C1 segment of cervical spinal cord (tissue), 14 donors: Measurements from ENCODE around the gene U2AF1L4.
A peak's percentile ranks its signal among the peaks of the same experiment; 100 is the strongest.

Experiments
- DNase-seq, 14 donors: peaks; one replicate each; lab custom pipeline; 2025; lab: John Stamatoyannopoulos, UW

U2AF1L4 gene

DNA sequence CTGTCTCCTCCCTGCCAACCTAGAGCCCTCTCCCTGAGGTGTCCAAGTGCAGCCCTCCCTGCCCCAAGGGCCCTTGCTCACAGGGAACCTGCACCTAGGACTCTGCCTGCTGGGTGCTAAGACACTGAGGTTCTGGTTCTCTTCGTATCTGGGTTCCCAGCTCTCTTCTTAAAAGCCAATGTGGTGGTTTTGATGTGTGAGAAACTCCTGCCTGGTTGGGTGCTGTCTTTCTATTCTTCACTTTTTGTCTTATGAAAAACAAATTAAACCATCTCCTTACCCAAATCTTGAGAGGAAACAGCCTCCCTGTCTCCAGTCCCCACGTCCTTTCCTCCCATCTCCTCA, 31.7 kb downstream of the U2AF1L4 start:
- DNase-seq = no peak

DNA sequence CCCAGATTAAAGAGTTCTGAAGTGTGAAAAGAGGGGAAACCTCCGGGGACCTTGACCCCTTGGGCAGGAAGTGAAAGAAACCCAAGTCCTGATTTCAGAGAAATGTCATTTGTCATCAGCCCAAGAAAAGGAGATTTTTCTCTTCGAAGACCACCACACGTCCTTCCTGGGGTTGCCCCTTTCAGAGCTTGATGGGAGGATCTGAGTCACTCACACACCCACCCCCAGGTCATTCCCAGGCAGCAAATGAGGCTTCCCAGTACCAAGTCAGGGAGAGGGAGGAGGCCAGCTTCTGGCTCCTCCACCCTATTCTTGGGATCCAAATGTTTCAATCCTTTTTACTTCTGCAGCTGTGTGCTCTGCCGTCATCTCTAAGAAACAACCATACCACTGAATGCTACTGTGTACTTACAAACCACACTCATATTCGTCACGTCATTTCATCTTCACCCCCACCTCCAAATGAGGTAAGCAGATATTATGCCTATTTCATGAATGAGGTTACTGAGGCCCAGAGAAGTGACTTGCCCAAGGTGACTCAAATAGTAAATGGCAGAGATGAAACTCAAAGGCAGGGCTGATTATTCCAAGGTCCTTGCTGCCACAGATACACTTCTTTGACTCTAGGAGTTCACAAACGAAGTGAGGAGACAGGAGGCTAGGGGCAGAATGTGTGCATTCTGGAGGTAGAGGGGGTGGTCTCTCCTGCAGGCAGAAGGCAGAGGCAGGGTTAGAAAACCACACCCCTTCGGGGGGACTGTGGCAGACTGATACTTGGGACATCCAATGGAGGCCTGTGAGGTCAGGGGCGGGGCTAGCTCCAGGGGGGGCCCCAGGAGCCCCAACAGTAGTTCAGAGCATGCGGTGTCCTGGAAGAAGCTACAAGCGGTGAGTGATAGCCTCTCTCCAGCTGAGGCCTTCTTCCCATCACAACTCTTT, 32.4 kb downstream of the U2AF1L4 start:
- DNase-seq = no peak

DNA sequence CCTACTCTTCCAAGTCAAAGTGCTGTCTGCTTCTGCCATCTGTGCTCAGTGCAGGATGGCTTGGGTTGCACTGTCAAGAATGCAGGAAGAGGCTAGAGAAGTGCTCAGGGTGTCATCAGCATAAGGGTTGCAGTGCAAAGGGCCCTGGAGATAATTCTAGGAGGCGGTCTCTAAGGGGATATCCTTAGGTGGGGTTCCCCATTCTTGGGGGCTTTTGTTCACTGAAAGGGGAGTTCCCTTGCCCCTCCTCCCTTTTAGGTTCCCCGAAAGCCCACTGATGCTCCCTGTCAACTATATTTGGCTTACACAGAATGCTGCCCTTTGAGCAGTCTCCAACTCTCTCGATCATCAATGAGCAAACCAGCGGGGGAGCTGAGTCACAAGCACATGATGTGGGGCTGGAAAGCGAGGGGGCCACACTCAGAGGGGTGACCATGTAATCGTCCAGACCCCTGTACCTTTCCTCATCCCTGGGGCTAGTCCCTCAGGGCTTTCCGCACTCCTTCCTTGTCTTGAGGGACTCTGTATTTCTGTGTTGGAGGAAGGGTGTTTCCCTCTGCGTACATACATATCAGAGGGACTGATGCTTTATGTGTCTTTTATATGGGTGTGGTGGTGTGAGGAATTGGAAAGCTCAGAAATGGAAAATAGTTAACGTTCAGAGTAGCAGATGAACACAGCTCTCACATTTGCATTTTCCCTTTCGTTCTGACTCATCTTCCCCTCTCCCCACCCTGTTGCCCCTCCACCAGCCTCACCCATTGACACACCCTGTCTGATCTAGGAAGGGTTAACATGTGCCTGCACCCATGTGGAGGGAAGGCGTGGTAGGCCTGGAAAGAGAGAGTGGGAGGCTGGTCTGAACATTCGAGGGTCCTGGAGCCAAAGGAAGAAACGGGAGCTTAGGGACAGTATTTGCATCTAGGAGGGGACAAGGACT, 34.2 kb downstream of the U2AF1L4 start:
- no peak for DNase-seq

DNA sequence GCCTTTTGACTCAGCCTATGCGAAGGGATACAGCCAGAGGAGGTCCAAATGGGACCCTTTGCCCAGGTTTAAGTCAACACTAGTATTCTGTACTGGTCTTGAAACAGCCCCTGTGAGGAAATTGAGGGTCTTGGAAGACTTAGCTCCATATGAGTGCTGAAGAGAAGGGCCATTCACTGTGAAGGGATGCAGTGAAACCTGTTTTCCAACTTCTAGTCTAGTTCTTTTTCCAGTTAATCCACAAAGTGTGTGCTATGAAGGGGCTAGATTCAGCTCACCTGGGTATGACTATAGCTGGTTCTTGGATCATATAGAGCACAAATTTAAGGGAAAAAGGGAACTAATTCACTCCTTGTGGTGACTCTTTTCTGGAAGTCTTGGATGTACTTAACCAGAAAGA, 36.8 kb downstream of the U2AF1L4 start:
- DNase-seq = no peak

DNA sequence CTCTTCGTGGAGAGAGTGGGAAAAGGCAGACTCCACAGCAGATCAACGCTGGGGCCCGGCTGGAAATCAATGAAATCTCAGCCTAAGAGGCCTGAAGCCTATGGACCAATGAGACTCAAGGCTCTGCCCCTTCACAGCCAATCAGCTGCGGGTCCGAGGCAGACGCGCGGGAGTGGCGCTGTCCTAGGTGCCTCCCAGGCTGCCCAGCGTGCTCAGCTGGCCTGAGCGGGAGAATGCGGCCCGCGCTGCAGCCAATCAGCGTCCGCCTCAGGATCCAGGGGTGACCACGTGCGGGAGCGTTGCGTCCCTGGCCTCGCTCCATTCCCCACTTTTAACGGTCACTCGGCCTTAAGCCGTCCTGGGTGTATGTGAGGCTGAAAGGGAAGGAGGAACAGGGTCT, 41.0 kb downstream of the U2AF1L4 start, which contains the start of gene ZBTB32:
Gene ZBTB32 (plus strand): TSS at position 341 of the 400 bp plus-strand sequence. CDS start 10,069 bp downstream, outside the sequence.
- DNase-seq = peak in 1 of 14 donors; percentile 14

DNA sequence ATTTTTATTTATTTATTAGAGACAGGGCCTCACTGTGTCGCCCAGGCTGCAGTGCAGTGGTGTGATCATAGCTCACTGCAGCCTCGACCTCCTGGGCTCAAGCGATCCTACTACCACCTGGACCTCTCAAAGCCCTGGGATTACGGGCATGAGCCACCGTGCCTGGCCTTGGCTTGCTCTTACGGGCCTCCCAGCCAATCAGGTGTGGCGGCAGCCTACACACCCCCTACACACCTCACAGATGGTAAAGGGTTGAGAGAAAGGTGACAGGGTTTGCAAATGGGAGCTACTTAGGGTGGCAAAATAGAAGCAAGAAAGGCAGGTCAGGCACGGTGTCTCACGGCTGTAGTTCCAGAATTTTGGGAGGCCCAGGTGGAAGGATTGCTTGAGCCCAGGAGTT, 41.9 kb downstream of the U2AF1L4 start:
- DNase-seq = no peak

DNA sequence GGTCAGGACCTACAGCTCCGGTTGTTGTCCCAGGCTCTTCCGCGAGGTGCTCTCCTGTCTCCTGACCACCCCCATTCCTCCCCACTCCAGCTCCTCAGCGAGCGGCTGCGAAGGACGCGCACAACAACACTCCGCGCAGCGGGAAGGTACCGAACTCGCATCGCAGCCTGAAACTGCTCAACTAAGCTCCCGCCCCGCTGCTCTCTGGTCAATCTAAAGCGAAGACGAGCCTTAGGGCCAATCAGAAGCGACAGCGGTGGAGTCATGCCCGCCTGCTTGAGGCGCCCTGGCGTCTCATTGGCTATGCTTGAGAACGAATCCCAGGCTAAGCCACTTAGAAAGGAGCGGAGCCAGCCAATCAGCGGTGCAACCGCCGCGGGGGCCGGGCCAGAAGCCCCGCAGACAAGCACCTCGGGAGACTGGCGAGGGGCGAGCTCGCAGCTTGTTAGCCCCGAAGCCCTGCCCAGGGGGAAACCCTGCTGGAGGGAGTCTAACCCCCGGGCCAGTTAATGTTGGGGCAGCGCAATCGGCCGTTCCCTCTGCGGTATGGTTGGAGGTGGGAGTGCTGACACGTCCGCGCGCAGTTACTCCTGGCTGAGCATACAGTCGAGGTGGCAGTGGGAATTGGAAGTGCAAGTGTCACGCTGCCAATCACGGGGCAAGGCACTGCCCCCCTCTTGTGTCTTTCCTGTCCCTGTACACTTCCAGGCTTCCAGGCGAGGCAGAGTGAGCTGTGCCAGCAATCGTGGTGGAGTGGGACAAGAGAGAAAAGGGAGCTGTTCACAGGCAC, 42.8 kb downstream of the U2AF1L4 start:
- peak; percentile 64 to 99 (median 92) for DNase-seq

DNA sequence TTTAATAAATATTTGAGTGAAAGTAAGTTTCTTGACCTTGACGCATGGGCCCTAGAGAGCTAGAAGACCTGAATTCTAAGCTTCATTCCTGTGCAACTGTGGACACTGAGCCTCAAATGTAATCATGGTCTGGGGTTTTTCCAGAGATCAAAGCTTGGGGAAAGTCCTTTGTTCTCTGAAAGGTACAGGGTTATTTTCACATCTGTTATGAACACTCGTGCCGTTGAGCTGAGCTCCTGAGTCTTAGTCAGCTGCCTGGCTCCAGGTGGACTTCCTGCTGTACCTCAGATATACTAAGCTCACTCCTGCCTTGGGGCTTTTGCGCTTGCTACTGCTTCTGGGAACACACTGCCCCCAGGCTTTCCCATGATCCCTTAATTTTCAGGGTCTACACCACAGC, 48.4 kb downstream of the U2AF1L4 start:
- no peak for DNase-seq

DNA sequence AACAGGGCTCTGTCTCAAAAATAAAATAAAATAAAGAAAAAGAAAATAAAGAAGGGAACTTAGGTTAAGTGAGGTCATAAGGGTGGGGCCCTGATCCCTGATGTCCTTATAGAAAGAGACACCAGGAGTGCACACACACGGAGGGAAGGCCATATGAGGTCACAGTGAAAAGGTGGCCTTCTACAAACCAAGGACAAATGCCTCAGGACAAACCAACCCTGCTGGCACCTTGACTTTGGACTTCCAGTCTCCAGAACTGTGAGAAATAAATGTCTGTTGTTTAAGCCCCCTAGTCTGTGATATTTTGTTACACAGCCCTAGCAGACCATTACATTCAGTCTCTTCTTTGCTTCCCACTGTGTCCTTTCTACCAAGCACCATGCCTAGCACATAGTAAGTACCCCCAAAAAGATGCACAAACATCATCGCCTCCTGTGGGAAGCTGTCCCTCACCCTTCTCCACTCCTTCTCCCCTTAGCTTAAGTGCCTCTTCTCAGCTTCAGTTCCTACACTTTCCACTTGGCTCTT, 49.3 kb downstream of the U2AF1L4 start:
- no peak for DNase-seq

DNA sequence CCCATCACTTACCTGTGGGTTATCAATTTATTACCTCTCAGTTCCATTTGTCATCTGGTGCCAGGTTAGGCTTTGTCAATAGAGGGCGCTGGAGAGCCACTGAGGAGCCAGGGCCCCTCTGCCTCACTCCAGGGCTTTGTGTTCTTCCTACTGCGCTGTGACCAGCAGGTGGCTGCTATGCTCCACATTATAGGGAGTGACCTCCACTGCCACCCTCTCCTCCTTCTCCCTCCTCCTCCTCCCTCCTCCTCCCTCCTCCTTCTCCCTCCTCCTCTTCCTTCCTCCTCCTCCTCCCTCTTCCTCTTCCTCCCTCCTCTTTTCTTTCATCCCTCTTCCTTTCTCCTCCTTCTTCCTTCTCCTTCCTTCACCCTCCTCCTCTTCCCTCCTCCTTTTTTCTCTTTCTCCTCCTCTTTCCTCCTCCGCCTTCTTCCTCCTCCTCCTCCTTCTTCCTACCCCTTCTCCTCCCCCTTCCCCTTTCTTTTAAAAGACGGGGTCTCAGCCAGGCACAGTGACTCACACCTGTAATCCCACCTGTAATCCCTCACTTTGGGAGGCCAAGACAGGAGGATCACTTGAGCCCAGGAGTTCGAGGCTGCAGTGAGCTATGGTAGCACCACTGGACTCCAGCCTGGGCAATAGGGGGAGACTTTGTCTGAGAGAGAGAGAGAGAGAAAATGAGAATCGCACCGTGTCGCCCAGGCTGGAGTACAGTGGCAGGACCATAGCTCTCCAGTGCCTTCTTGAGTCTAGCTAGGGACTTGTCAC, 51.2 kb downstream of the U2AF1L4 start:
- DNase-seq = peak in 13 of 14 donors; percentile 8 to 83 (median 61)

DNA sequence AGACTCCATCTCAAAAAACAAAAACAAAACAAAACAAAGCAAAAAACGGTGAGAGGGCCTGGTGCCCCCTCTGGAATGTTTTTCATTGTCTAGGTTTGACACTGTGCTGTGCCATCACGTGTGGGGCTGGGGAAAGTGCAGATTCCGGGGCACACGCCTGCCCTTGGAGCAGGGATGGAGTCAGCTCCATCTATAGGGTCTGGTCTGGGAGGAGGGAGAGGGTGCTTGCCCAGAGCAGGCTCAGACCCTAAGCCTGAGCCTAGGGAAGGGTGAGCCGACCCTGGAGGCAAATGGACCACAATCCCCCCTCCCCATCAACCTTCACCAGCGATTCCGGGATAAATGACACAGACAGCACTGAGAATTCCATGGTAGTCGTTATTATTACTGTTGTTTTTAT, 51.8 kb downstream of the U2AF1L4 start:
- no peak for DNase-seq
